IMR-90 (cell line): Measurements from ENCODE around the gene FLNA. TPM values are rescaled to one million over a fixed set of nuclear protein-coding genes. Genes with fewer than 3 reads are reported as not detected.

Source experiments
- ATAC-seq: fragments of 200-7000 bp; cut with Tn5 transposase; 2 replicates; pipeline ENCODE4 v1.9.1; 2020; ENCODE audit warnings: low read depth, mild to moderate bottlenecking, moderate library complexity
- BruUV-seq: library from RNA; stranded (reverse); fragments of 400-500 nt; replicated peaks from 2 replicates; lab custom pipeline; 2021; lab: Mats Ljungman, UMichigan
- CTCF ChIA-PET: fragments of 300-600 bp; formaldehyde crosslinking; extraction: SDS; loops from one replicate; lab custom pipeline; 2021; ENCODE audit warnings: antibody characterized with exemption; lab: Yijun Ruan, JAX
- POLR2A ChIA-PET: fragments of 300-600 bp; sonication (Branson Sonifier 250); formaldehyde crosslinking; loops from one replicate; lab custom pipeline; 2022; ENCODE audit warnings: antibody characterized with exemption; ENCODE audit not compliant: unreplicated experiment; lab: Charles Lee
- DNase-seq: peaks from one replicate; pipeline ENCODE4 v3.0.0; 2013
- H2AFZ ChIP-seq: replicated peaks from 2 replicates; pipeline ENCODE3; 2013; ENCODE audit warnings: low read length, mild to moderate bottlenecking; ENCODE audit not compliant: poor library complexity
- H2AK5ac ChIP-seq: 2 replicates; pipeline ENCODE4 v1.6.1; 2013; ENCODE audit warnings: low read depth, low read length, inconsistent platforms
- H2AK9ac ChIP-seq: replicated peaks from 2 replicates; pipeline ENCODE3; 2013; ENCODE audit warnings: mild to moderate bottlenecking, low read depth, low read length, moderate library complexity; ENCODE audit not compliant: poor library complexity
- H2BK120ac ChIP-seq: 2 replicates; pipeline ENCODE4 v1.6.1; 2013; ENCODE audit warnings: low read depth, low read length, inconsistent platforms
- H2BK15ac ChIP-seq: 3 replicates; pipeline ENCODE4 v1.6.1; 2013; ENCODE audit warnings: low read depth, low read length, inconsistent platforms
- H2BK20ac ChIP-seq: 2 replicates; pipeline ENCODE4 v1.6.1; 2013; ENCODE audit warnings: low read depth, mild to moderate bottlenecking, inconsistent platforms, low read length, moderate library complexity
- H2BK5ac ChIP-seq: 2 replicates; pipeline ENCODE4 v1.6.1; 2013; ENCODE audit warnings: mild to moderate bottlenecking, low read depth, low read length, inconsistent platforms; ENCODE audit not compliant: poor library complexity, severe bottlenecking
- H3K14ac ChIP-seq: replicated peaks from 2 replicates; pipeline ENCODE4 v1.6.1; 2013; ENCODE audit warnings: low read depth, low read length, inconsistent platforms
- H3K18ac ChIP-seq: 2 replicates; pipeline ENCODE4 v1.6.1; 2013; ENCODE audit warnings: low read depth, low read length, control low read depth
- H3K23ac ChIP-seq: 2 replicates; pipeline ENCODE4 v1.6.1; 2013; ENCODE audit warnings: low read depth, low read length, inconsistent platforms
- H3K27ac ChIP-seq: 2 replicates; pipeline ENCODE4 v1.5.1; 2013; ENCODE audit warnings: mild to moderate bottlenecking, control low read depth, low read length; ENCODE audit not compliant: insufficient read depth
- H3K27me3 ChIP-seq: 2 replicates; pipeline ENCODE4 v1.6.1; 2013; ENCODE audit warnings: low read length; ENCODE audit not compliant: control insufficient read depth, insufficient read depth
- H3K36me3 ChIP-seq: 2 replicates; pipeline ENCODE4 v1.6.1; 2013; ENCODE audit warnings: low read length, mixed read lengths; ENCODE audit not compliant: control insufficient read depth, insufficient read depth
- H3K4ac ChIP-seq: 2 replicates; pipeline ENCODE4 v1.6.1; 2013; ENCODE audit warnings: low read depth, low read length, inconsistent platforms
- H3K4me1 ChIP-seq: 2 replicates; pipeline ENCODE4 v1.6.1; 2013; ENCODE audit warnings: low read length, mixed read lengths; ENCODE audit not compliant: control insufficient read depth, insufficient read depth
- H3K4me2 ChIP-seq: 2 replicates; pipeline ENCODE4 v1.6.1; 2013; ENCODE audit warnings: low read depth, mild to moderate bottlenecking, control low read depth, low read length, moderate library complexity
- H3K4me3 ChIP-seq: 2 replicates; pipeline ENCODE4 v1.5.1; 2013; ENCODE audit warnings: low read depth, mild to moderate bottlenecking, control low read depth, low read length, moderate library complexity; ENCODE audit not compliant: insufficient read depth
- H3K56ac ChIP-seq: 2 replicates; pipeline ENCODE4 v1.6.1; 2013; ENCODE audit warnings: low read length, inconsistent platforms; ENCODE audit not compliant: insufficient read depth; ENCODE audit errors: extremely low read depth
- H3K79me1 ChIP-seq, 2 experiments: 2 replicates each; pipeline ENCODE4 v1.6.1; 2013; ENCODE audit warnings: low read length in 2 of 2, inconsistent platforms in 1 of 2, low read depth in 1 of 2
- H3K9ac ChIP-seq: 2 replicates; pipeline ENCODE4 v1.6.1; 2013; ENCODE audit warnings: low read depth, low read length, control low read depth
- H3K9me1 ChIP-seq: 2 replicates; pipeline ENCODE4 v1.6.1; 2013; ENCODE audit warnings: low read length, inconsistent platforms; ENCODE audit not compliant: insufficient read depth
- H3K9me3 ChIP-seq: 2 replicates; pipeline ENCODE4 v1.6.1; 2013; ENCODE audit warnings: low read length; ENCODE audit not compliant: control insufficient read depth, insufficient read depth
- H4K20me1 ChIP-seq: 2 replicates; pipeline ENCODE4 v1.6.1; 2013; ENCODE audit warnings: low read length, inconsistent platforms; ENCODE audit not compliant: insufficient read depth
- H4K5ac ChIP-seq: 2 replicates; pipeline ENCODE4 v1.6.1; 2013; ENCODE audit warnings: mild to moderate bottlenecking, low read depth, low read length, control low read depth
- H4K8ac ChIP-seq, 2 experiments: 2 replicates each; pipeline ENCODE4 v1.6.1; 2013; ENCODE audit warnings: low read depth in 2 of 2, low read length in 2 of 2, control low read depth in 1 of 2, inconsistent platforms in 1 of 2
- H4K91ac ChIP-seq: 2 replicates; pipeline ENCODE4 v1.6.1; 2013; ENCODE audit warnings: low read depth, low read length, inconsistent platforms; ENCODE audit not compliant: insufficient read depth
- BHLHE40 ChIP-seq: fragments of 150-350 bp; IDR thresholded peaks from 2 replicates; pipeline ENCODE4 v1.6.1; 2016; ENCODE audit warnings: mild to moderate bottlenecking, low read depth, low read length
- CEBPB ChIP-seq: IDR thresholded peaks from 2 replicates; pipeline ENCODE4 v1.6.1; 2012; ENCODE audit warnings: low read depth, low read length, improper control_type of control experiment
- CHD1 ChIP-seq: IDR thresholded peaks from 2 replicates; pipeline ENCODE4 v1.6.1; 2012; ENCODE audit warnings: low read depth, low read length, improper control_type of control experiment
- FOS ChIP-seq: fragments of 150-350 bp; IDR thresholded peaks from 2 replicates; pipeline ENCODE4 v1.6.1; 2016; ENCODE audit warnings: low read depth, low read length
- MAFK ChIP-seq: IDR thresholded peaks from 2 replicates; pipeline ENCODE4 v1.6.1; 2012; ENCODE audit warnings: low read depth, low read length, improper control_type of control experiment
- MAZ ChIP-seq: IDR thresholded peaks from 2 replicates; pipeline ENCODE4 v1.6.1; 2012; ENCODE audit warnings: low read depth, mild to moderate bottlenecking, low read length, improper control_type of control experiment, moderate library complexity, borderline replicate concordance
- MXI1 ChIP-seq: IDR thresholded peaks from 2 replicates; pipeline ENCODE4 v1.6.1; 2012; ENCODE audit warnings: low read depth, mild to moderate bottlenecking, low read length, moderate library complexity, borderline replicate concordance
- NFE2L2 ChIP-seq: fragments of 150-350 bp; IDR thresholded peaks from 2 replicates; pipeline ENCODE4 v1.6.1; 2016; ENCODE audit warnings: low read depth, mild to moderate bottlenecking, low read length
- POLR2A ChIP-seq: IDR thresholded peaks from 2 replicates; pipeline ENCODE4 v1.6.1; 2012; ENCODE audit warnings: mild to moderate bottlenecking, low read depth, low read length
- RAD21 ChIP-seq: IDR thresholded peaks from 2 replicates; pipeline ENCODE4 v1.6.1; 2012; ENCODE audit warnings: low read length, improper control_type of control experiment
- RCOR1 ChIP-seq: IDR thresholded peaks from 2 replicates; pipeline ENCODE4 v1.6.1; 2012; ENCODE audit warnings: mild to moderate bottlenecking, low read length, improper control_type of control experiment; ENCODE audit not compliant: insufficient replicate concordance
- RFX5 ChIP-seq: IDR thresholded peaks from 2 replicates; pipeline ENCODE4 v1.8.0; 2012; ENCODE audit warnings: low read depth, mild to moderate bottlenecking, low read length, moderate library complexity
- WGBS, 2 experiments: methylation state at CpG; one replicate each; pipeline versions ENCODE4 v1.1.5 to v1.1.7; 2013; ENCODE audit warnings: missing lambda C conversion rate in 2 of 2; ENCODE audit not compliant: insufficient read length in 1 of 2; ENCODE audit errors: extremely low coverage in 2 of 2; 5-methylcytosine and 5-hydroxymethylcytosine counted together
- dilution Hi-C: fragments of 300-500 bp; cut with HindIII; formaldehyde crosslinking; loops from one replicate; pipeline ENCODE4 v1.14.3; 2018; ENCODE audit warnings: low sequenced_read_pairs; ENCODE audit not compliant: unreplicated experiment
- in situ Hi-C: fragments of 300-500 bp; cut with MboI; formaldehyde crosslinking; loops from 3 replicates; pipeline ENCODE4 v1.14.3; 2019; ENCODE audit warnings: low sequenced_read_pairs, inconsistent platforms, mixed read lengths
- intact Hi-C: fragments of 100-400 bp; cut with micrococcal nuclease; formaldehyde crosslinking; loops from 2 replicates; pipeline ENCODE4 v1.10.0; 2022
- polyA plus RNA-seq, 3 experiments: library from polyadenylated mRNA; depleted of rRNA; stranded (reverse); fragments of >200 nt; gene quantifications; 2 replicates each; pipeline ENCODE4 v1.2.3, GENCODE V29; 2012; ENCODE audit warnings: low replicate concordance in 1 of 3
- total RNA-seq: library from RNA; depleted of rRNA; stranded (reverse); fragments of >200 nt; gene quantifications from 2 replicates; pipeline ENCODE4 v1.2.3, GENCODE V29; 2012
- TF ChIP-seq, protein P1 (sequence below): conservative IDR thresholded peaks from 2 replicates; pipeline ENCODE4 v1.5.1; 2012; ENCODE audit warnings: mild to moderate bottlenecking, low read depth, low read length, improper control_type of control experiment
- TF ChIP-seq, protein P2 (sequence below): fragments of 150-350 bp; IDR thresholded peaks from 2 replicates; pipeline ENCODE4 v1.6.1; 2017; ENCODE audit warnings: mild to moderate bottlenecking, antibody characterized with exemption, low read length, low read depth
- TF ChIP-seq, protein P3 (sequence below): fragments of 150-350 bp; IDR thresholded peaks from 2 replicates; pipeline ENCODE4 v1.6.1; 2016; ENCODE audit warnings: low read depth, mild to moderate bottlenecking, low read length, moderate library complexity, borderline replicate concordance

FLNA gene
- total and polyA plus RNA-seq, 2 of the 4 experiments (the other 2 are of a cell fraction): 1,356 to 1,357 TPM

- Histone ChIP-seq H3K4me2 (no peak overlapping the region), H4K5ac (no peak overlapping the region), H2AK5ac (no peak overlapping the region), H3K27ac (no peak overlapping the region), H2AK9ac (no peak overlapping the region), H3K18ac (no peak overlapping the region), H3K79me1 (no peaks in the 10 kb centered on the region), H3K36me3 (no peaks in the 10 kb centered on the region), H4K20me1 (no peaks in the 10 kb centered on the region; the same call in 1 of the 2 replicates), H3K23ac (no peak overlapping the region), H3K9ac (no peak overlapping the region), H2BK20ac (no peak overlapping the region), H2AFZ (no peak overlapping the region), H3K27me3 (peaks cover 43% of the 10 kb centered on the region), H2BK5ac (no peak overlapping the region), H2BK120ac (no peak overlapping the region), H4K91ac (no peak overlapping the region), H3K4me3 (no peak overlapping the region), H3K4me1 (peaks cover 4% of the 10 kb centered on the region; the same call in 1 of the 2 replicates), H3K9me3 (peaks cover under 1% of the 10 kb centered on the region; the same call in 1 of the 2 replicates), H3K14ac (no peak overlapping the region), H3K56ac (no peak overlapping the region), H4K8ac (no peak overlapping the region), H3K4ac (no peak overlapping the region), H2BK15ac (no peak overlapping the region), H3K9me1 (no peaks in the 10 kb centered on the region)
- dilution Hi-C loops (no loop called here), in situ Hi-C loops (no loop called here), intact Hi-C loops (no loop called here)
- no peak for DNase-seq
- TF ChIP-seq FOS (no peak), MAZ (no peak), CHD1 (no peak), RFX5 (no peak), RCOR1 (no peak), MXI1 (no peak), MAFK (no peak), POLR2A (no peak), NFE2L2 (no peak), RAD21 (no peak), CEBPB (no peak), BHLHE40 (no peak)
- TF ChIP-seq, protein P1, sequence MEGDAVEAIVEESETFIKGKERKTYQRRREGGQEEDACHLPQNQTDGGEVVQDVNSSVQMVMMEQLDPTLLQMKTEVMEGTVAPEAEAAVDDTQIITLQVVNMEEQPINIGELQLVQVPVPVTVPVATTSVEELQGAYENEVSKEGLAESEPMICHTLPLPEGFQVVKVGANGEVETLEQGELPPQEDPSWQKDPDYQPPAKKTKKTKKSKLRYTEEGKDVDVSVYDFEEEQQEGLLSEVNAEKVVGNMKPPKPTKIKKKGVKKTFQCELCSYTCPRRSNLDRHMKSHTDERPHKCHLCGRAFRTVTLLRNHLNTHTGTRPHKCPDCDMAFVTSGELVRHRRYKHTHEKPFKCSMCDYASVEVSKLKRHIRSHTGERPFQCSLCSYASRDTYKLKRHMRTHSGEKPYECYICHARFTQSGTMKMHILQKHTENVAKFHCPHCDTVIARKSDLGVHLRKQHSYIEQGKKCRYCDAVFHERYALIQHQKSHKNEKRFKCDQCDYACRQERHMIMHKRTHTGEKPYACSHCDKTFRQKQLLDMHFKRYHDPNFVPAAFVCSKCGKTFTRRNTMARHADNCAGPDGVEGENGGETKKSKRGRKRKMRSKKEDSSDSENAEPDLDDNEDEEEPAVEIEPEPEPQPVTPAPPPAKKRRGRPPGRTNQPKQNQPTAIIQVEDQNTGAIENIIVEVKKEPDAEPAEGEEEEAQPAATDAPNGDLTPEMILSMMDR: no peak
- TF ChIP-seq, protein P2, sequence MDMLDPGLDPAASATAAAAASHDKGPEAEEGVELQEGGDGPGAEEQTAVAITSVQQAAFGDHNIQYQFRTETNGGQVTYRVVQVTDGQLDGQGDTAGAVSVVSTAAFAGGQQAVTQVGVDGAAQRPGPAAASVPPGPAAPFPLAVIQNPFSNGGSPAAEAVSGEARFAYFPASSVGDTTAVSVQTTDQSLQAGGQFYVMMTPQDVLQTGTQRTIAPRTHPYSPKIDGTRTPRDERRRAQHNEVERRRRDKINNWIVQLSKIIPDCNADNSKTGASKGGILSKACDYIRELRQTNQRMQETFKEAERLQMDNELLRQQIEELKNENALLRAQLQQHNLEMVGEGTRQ: no peak
- TF ChIP-seq, protein P3, sequence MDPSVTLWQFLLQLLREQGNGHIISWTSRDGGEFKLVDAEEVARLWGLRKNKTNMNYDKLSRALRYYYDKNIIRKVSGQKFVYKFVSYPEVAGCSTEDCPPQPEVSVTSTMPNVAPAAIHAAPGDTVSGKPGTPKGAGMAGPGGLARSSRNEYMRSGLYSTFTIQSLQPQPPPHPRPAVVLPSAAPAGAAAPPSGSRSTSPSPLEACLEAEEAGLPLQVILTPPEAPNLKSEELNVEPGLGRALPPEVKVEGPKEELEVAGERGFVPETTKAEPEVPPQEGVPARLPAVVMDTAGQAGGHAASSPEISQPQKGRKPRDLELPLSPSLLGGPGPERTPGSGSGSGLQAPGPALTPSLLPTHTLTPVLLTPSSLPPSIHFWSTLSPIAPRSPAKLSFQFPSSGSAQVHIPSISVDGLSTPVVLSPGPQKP: no peak
- ATAC-seq: no peak
- WGBS, 2 experiments: no CpG with 5 or more reads among the region's 10 CpGs
- POLR2A ChIA-PET: no interaction called here
- no TSS peak for BruUV-seq
- CTCF ChIA-PET: no interaction called here
Measured at GRCh38 chrX:154329294-154329693, 45.1 kb downstream of the FLNA start.
